Mammary epithelial cell (primary cell): ENCODE results near the gene SMCR8.
"Not testable (repeated sequence)": the region's sequence is repeated elsewhere in the genome, so short reads cannot be mapped to it uniquely, and the experiment has no call there.

Experiments used
- EZH2 ChIP-seq: IDR thresholded peaks from 2 replicates; pipeline ENCODE4 v1.6.1; 2012; ENCODE audit warnings: low read length, inconsistent platforms, borderline replicate concordance
- TF ChIP-seq, protein P1 (sequence below), 2 donors: IDR thresholded peaks in 1 of 2; conservative IDR thresholded peaks in 1 of 2; 2 replicates each; pipeline ENCODE4 v1.5.1; 2011 to 2012; ENCODE audit warnings: inconsistent platforms in 2 of 2, low read length in 2 of 2, mild to moderate bottlenecking in 2 of 2, control low read depth in 1 of 2, low read depth in 1 of 2; ENCODE audit not compliant: insufficient read depth in 1 of 2; ENCODE audit errors: extremely low read depth in 1 of 2

DNA sequence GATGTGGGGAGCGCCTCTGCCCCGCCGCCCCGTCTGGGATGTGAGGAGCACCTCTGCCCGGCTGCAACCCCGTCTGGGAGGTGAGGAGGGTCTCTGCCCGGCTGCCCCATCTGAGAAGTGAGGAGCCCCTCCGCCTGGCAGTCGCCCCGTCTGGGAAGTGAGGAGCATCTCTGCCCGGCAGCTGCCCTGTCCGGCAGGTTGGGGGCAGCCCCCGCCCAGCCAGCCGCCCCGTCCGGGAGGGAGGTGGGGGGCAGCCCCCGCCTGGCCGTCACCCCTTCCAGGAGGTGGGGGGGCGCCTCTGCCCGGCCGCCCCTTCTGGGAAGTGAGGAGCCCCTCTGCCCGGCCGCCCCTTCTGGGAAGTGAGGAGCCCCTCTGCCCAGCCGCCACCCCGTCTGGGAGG is 23.1 kb downstream of the SMCR8 start:
- TF ChIP-seq, protein P1, sequence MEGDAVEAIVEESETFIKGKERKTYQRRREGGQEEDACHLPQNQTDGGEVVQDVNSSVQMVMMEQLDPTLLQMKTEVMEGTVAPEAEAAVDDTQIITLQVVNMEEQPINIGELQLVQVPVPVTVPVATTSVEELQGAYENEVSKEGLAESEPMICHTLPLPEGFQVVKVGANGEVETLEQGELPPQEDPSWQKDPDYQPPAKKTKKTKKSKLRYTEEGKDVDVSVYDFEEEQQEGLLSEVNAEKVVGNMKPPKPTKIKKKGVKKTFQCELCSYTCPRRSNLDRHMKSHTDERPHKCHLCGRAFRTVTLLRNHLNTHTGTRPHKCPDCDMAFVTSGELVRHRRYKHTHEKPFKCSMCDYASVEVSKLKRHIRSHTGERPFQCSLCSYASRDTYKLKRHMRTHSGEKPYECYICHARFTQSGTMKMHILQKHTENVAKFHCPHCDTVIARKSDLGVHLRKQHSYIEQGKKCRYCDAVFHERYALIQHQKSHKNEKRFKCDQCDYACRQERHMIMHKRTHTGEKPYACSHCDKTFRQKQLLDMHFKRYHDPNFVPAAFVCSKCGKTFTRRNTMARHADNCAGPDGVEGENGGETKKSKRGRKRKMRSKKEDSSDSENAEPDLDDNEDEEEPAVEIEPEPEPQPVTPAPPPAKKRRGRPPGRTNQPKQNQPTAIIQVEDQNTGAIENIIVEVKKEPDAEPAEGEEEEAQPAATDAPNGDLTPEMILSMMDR (conservative IDR thresholded peaks at IDR 0.05 in 1 of 2, IDR thresholded peaks at IDR 0.05 in 1 of 2; ENCODE audit: extremely low read depth in 1 of 2, insufficient read depth in 1 of 2, low read depth in 1 of 2, low read length in 2 of 2) = not testable (repeated sequence)
- TF ChIP-seq EZH2 = not testable (repeated sequence)
